GM10248 (cell line): Measurements from ENCODE around the gene CCDC92.

Experiments
- CTCF ChIA-PET: fragments of 300-600 bp; sonication (Branson Sonifier 250); formaldehyde crosslinking; extraction: SDS; loops from one replicate; lab custom pipeline; 2021; ENCODE audit warnings: antibody characterized with exemption; lab: Yijun Ruan, JAX
- POLR2A ChIA-PET: fragments of 350-650 bp; sonication (Branson Sonifier 250); formaldehyde crosslinking; extraction: SDS; loops from one replicate; lab custom pipeline; 2020; ENCODE audit warnings: antibody characterized with exemption; lab: Yijun Ruan, JAX
- DNase-seq: peaks from one replicate; pipeline ENCODE4 v3.0.0; 2012; ENCODE audit errors: extremely low spot score
- CTCF ChIP-seq: IDR thresholded peaks from 2 replicates; pipeline ENCODE4 v1.5.1; 2012; ENCODE audit warnings: mild to moderate bottlenecking, low read depth; ENCODE audit errors: extremely low read depth, missing control alignments, control extremely low read depth

Gene CCDC92

DNA sequence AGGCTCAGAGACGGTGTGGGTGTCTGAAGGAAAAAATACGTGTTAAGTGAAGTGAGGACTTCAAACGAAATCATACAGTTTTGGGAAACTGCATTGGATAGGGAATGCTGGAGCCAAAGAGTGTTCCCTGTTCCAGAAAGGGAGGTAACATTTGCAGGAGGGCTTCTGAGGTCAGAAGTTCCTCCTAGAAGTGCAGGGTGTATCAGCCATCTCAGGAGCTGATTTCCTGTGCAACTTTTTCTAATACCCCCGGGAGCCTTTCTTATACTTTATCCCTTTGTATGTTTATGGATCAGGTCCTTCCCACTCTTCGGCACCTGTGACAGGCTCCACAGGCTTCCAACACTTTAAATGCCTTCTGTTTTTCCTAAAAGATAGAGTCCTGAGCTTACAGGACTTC is 25.3 kb upstream of the CCDC92 start:
- TF ChIP-seq CTCF: no peak
- no peak for DNase-seq
- CTCF ChIA-PET: interaction anchor here (1.0 to 4.6 kb wide), 4 partner anchors 8 to 97 kb away, joined by 3 to 43 read pairs (median 6); no protein-coding TSS in a partner anchor
- POLR2A ChIA-PET: no interaction called here

DNA sequence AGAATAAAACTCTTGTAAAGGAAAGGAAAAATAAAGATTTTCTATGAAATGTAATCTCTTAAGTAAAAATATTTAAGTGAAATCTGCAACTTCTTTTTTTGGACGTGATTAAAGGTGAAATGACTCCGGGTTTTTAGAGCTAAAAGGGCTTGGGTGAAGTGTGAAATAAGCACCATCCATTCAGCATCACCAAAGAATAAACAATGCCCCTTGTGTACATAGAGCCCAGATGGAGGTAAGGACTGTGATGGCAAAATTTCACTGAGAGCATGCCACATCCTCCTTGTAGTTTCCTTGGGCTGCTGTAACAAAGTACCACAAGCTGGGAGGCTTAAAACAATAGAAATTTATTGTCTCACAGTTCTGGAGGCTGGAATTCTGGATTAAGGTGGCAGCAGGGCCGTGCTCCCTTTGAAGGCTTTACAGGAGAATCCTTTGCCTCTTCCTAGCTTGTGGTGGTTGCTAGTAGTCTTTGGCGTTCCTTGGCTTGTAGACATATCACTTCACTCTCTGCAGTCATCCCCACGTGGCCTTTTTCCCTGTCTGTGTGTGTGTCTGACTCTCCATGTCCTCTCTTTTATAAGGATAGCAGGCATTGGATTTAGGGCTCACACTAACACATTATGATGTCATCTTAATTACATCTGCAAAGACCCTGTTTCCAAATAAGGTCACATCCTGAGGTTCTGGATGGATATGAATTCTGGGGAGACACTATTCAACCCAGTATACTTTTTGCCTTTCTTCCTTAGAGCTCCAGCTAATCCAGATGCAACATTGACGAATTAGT is 24.6 kb upstream of the CCDC92 start:
- CTCF ChIA-PET: interaction anchor here (1.2 to 4.6 kb wide), 6 partner anchors 9 to 92 kb away, joined by 3 to 43 read pairs (median 4); no protein-coding TSS in a partner anchor
- POLR2A ChIA-PET: no interaction called here
- TF ChIP-seq CTCF: no peak
- DNase-seq: no peak

DNA sequence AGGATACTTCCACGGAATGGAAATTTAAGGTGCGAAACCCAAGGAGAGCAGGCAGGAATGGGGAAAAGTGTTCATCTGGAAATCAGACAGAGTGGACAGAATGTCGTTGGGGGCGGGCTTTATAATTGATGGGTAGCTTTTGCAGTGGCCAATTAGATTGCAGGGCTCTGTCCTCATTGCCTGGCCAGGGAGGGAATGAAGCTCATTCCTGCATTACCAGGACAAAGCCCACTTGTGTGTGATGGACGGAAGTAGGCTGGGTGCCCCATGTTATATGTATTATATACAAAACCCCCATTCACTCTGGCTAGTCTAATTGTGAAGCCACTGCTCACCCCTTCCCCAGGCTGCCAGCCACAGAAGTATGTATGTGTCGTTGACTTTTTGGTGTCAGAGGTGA is 23.9 kb upstream of the CCDC92 start:
- no peak for TF ChIP-seq CTCF
- CTCF ChIA-PET: interaction anchor here (0.9 to 4.6 kb wide), 7 partner anchors 9 to 91 kb away, joined by 4 to 43 read pairs (median 5); no protein-coding TSS in a partner anchor
- POLR2A ChIA-PET: no interaction called here

DNA sequence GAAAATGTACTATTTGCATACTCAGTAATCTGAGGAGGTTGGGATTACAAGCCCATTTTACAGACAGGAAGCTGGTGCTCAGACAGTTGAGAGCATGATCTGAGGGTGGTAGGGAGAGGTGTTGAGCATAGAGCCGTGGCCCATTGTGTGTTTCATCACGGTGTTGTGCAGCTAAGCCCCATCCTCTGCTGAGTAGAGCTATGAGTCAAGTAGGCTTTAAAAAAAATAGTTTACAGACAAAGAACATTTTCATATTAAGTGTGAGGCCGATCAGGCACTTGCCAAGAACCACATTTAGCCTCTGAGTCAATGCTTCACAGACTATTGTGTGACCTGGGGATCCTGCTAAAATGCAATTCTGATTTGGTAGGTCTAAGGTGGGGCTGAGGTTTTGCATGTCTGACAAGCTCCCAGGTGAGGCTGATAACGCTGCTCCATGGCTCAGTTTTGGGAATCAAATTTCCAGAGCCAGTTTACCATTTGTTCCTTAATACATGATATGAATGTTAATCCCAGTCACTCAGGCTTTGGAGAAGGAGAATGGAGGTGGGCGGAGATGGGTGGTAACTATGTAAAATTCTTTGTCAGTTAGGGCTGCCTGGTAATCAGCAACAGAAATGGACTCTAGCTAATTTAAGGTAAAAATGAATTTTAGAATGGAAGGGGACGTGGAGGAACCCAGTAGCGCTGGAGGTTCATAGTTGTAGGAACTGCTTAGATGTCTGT is 22.6 kb upstream of the CCDC92 start:
- CTCF ChIA-PET: interaction anchor here (1.4 to 4.6 kb wide), 4 partner anchors 9 to 90 kb away, joined by 4 to 43 read pairs (median 8); no protein-coding TSS in a partner anchor
- no peak for TF ChIP-seq CTCF
- DNase-seq: no peak
- POLR2A ChIA-PET: no interaction called here

More for the DNA sequence above, 23.9 kb upstream of the CCDC92 start:
- DNase-seq: no peak

GRCh38 chr12:123992118-123992825 is 19.6 kb upstream of the CCDC92 start:
- no peak for TF ChIP-seq CTCF
- no peak for DNase-seq
- CTCF ChIA-PET: interaction anchor here (0.9 to 1.5 kb wide), 6 partner anchors 8 to 40 kb away, joined by 3 to 5 read pairs (median 4); no protein-coding TSS in a partner anchor
- POLR2A ChIA-PET: no interaction called here
